Parathyroid adenoma (tissue), 2 donors: Measurements from ENCODE around the gene DCAF8L2.

ENCODE experiments used
- H2AFZ ChIP-seq: fragments of 300-600 bp; sonication (generic); one replicate; pipeline ENCODE4 v1.7.0; 2017; ENCODE audit warnings: antibody characterized with exemption, mild to moderate bottlenecking
- H3K27ac ChIP-seq: fragments of 300-600 bp; sonication (generic); one replicate; pipeline ENCODE4 v1.7.0; 2017
- H3K27me3 ChIP-seq: fragments of 300-600 bp; sonication (generic); one replicate; pipeline ENCODE4 v1.7.0; 2017; ENCODE audit warnings: low read length; ENCODE audit not compliant: control insufficient read depth, insufficient read depth
- H3K36me3 ChIP-seq: fragments of 300-600 bp; sonication (generic); one replicate; pipeline ENCODE4 v1.7.0; 2017; ENCODE audit warnings: low read length; ENCODE audit not compliant: control insufficient read depth, insufficient read depth
- H3K4me1 ChIP-seq: fragments of 300-600 bp; sonication (generic); one replicate; pipeline ENCODE4 v1.7.0; 2017; ENCODE audit warnings: control low read depth
- H3K4me2 ChIP-seq: fragments of 300-600 bp; sonication (generic); one replicate; pipeline ENCODE4 v1.7.0; 2017; ENCODE audit warnings: low read length
- H3K4me3 ChIP-seq: fragments of 300-600 bp; sonication (generic); one replicate; pipeline ENCODE4 v1.7.0; 2017; ENCODE audit warnings: low read depth, low read length
- H3K79me2 ChIP-seq: fragments of 300-600 bp; sonication (generic); one replicate; pipeline ENCODE4 v1.7.0; 2017; ENCODE audit warnings: control low read depth
- H3K9ac ChIP-seq: fragments of 300-600 bp; sonication (generic); one replicate; pipeline ENCODE4 v1.7.0; 2017; ENCODE audit warnings: mild to moderate bottlenecking
- H3K9me3 ChIP-seq: fragments of 300-600 bp; sonication (generic); one replicate; pipeline ENCODE4 v1.7.0; 2017; ENCODE audit warnings: low read length; ENCODE audit not compliant: control insufficient read depth
- CTCF ChIP-seq: fragments of 300-600 bp; sonication (generic); IDR thresholded peaks from one replicate; pipeline ENCODE4 v1.7.0; 2017; ENCODE audit warnings: antibody characterized with exemption, mild to moderate bottlenecking
- donor health status: primary hyperparathyroidism.

Gene DCAF8L2

GRCh38 chrX:27706526-27706925, 116.4 kb downstream of the DCAF8L2 start:
- Histone ChIP-seq H3K79me2 (no peaks in the 10 kb centered on the region), H3K9me3 (no peaks in the 10 kb centered on the region), H3K4me1 (no peaks in the 10 kb centered on the region), H3K4me3 (no peak overlapping the region), H3K4me2 (no peak overlapping the region), H3K27ac (no peak overlapping the region), H3K27me3 (no peaks in the 10 kb centered on the region), H3K9ac (no peak overlapping the region), H2AFZ (no peak overlapping the region), H3K36me3 (no peaks in the 10 kb centered on the region)
- no peak for TF ChIP-seq CTCF

GRCh38 chrX:27715610-27716009, 125.5 kb downstream of the DCAF8L2 start:
- Histone ChIP-seq H3K4me2 (no peak overlapping the region), H3K79me2 (no peaks in the 10 kb centered on the region), H3K9ac (no peak overlapping the region), H3K27me3 (no peaks in the 10 kb centered on the region), H2AFZ (no peak overlapping the region), H3K27ac (no peak overlapping the region), H3K9me3 (no peaks in the 10 kb centered on the region), H3K36me3 (no peaks in the 10 kb centered on the region), H3K4me3 (no peak overlapping the region), H3K4me1 (no peaks in the 10 kb centered on the region)
- TF ChIP-seq CTCF: no peak

DNA sequence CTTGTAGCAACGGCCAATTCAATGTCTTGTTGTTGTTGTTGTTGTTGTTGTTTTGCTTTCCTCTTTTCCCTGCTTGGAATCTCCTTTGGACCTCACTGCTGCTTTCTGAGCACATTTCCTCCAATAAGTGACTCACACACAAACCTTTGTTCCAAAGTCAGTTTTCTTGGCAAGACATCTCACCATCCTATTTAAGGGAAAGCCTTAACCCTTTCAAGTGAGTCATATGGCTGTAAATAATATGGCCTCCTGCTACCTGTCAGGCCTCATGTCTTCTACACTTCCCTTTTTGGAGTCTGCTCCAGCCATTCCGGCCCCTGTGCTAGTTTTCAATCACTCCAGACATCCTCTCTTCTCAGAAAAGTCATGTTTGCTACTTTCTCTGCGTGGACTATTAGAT, 138.1 kb downstream of the DCAF8L2 start:
- no peaks in the 10 kb centered on the region for H3K27me3 ChIP-seq
- no peaks in the 10 kb centered on the region for H3K9me3 ChIP-seq
- H3K79me2 ChIP-seq: no peaks in the 10 kb centered on the region
- H3K27ac ChIP-seq: no peak overlapping the region
- no peak overlapping the region for H3K4me3 ChIP-seq
- no peak overlapping the region for H3K9ac ChIP-seq
- H3K4me2 ChIP-seq: no peak overlapping the region
- no peaks in the 10 kb centered on the region for H3K36me3 ChIP-seq
- H2AFZ ChIP-seq: no peak overlapping the region
- TF ChIP-seq CTCF: no peak
- no peaks in the 10 kb centered on the region for H3K4me1 ChIP-seq

GRCh38 chrX:27731962-27732361, 141.8 kb downstream of the DCAF8L2 start:
- Histone ChIP-seq H3K4me1 (no peaks in the 10 kb centered on the region), H3K9me3 (no peaks in the 10 kb centered on the region), H3K4me2 (no peak overlapping the region), H3K4me3 (no peak overlapping the region), H3K27ac (no peak overlapping the region), H2AFZ (no peak overlapping the region), H3K9ac (no peak overlapping the region), H3K79me2 (no peaks in the 10 kb centered on the region), H3K27me3 (no peaks in the 10 kb centered on the region), H3K36me3 (no peaks in the 10 kb centered on the region)
- no peak for TF ChIP-seq CTCF

DNA sequence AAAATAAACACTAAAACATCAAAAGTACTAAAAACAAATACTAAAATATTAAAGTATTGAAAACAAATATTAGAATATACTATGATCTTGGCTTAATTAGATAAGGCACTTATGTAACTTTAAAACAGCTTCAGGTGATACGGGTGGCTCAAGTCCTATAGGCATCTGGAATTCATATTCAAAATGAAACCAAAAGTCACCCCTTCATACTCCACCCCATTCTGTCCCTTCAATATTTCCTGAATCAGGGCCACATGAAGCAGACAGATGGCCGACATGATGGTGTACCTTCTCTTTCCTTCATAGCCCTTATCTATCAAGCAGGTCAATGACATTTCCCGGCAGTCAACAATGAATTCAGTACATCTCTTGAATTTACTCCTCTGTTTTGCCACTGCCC, 145.8 kb downstream of the DCAF8L2 start:
- Histone ChIP-seq H3K4me1 (no peaks in the 10 kb centered on the region), H3K27ac (no peak overlapping the region), H2AFZ (no peak overlapping the region), H3K79me2 (no peaks in the 10 kb centered on the region), H3K9me3 (no peaks in the 10 kb centered on the region), H3K9ac (no peak overlapping the region), H3K4me2 (no peak overlapping the region), H3K36me3 (no peaks in the 10 kb centered on the region), H3K27me3 (no peaks in the 10 kb centered on the region), H3K4me3 (no peak overlapping the region)
- TF ChIP-seq CTCF: no peak
